ENCODE results near the gene DDX41. TPM values are rescaled to one million over a fixed set of nuclear protein-coding genes. Genes with fewer than 3 reads are reported as not detected.
A peak's percentile ranks its signal among the peaks of the same experiment; 100 is the strongest.

The DDX41 gene
- total RNA-seq, 2 donors from 2014 or later: 53.7 to 138 TPM

DNA sequence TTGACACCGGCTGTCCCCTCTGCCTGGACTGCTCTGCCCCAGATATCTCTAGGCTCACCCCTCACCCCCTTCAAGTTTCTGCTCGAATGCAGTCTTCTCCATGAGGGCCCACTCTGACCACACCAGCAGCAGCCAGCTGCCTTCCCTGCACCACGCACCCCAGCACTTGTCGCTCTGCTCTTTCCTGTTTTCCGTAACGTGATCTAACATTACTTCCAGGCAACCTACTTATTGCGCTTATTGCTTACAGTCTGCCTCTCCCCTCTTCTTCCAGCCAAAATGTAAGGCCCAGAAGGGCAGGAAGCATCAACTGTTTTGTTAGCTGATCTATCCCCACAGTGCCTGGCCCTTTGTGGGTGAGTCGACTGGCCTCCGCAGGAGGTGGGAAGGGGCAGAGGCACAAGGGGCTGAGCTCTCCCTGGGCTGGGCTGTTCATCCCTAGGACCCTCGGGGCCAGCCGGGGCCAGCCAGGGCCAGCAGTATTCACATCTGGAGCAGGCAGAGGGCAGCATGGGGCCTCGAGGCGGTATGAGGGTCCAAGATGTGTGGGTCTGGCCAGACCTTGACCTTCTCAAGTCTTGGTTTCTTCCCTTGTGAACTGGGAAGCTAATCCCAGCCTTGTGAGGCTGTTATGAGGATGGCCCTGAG lies 31.7 kb downstream of the DDX41 start:
- H3K27ac ChIP-seq: peak overlapping the region; percentile 51 to 70
- H3K4me1 ChIP-seq (ENCODE audit: control insufficient read depth in 1 of 2, low read depth in 2 of 2): peaks cover 7 to 92% of the 10 kb centered on the region in 2 donors
- H3K27me3 ChIP-seq (replicated peaks; ENCODE audit: insufficient read depth): no peaks in the 10 kb centered on the region
- DNase-seq (ENCODE audit: low spot score) (no peak), ATAC-seq (ENCODE audit: insufficient number of reproducible peaks, low FRiP score, low read depth) (no peak)
- H3K9me3 ChIP-seq: no peaks in the 10 kb centered on the region
- H3K36me3 ChIP-seq: peaks cover 65% of the 10 kb centered on the region
- no peak overlapping the region for H3K4me3 ChIP-seq
- TF ChIP-seq, protein P1, sequence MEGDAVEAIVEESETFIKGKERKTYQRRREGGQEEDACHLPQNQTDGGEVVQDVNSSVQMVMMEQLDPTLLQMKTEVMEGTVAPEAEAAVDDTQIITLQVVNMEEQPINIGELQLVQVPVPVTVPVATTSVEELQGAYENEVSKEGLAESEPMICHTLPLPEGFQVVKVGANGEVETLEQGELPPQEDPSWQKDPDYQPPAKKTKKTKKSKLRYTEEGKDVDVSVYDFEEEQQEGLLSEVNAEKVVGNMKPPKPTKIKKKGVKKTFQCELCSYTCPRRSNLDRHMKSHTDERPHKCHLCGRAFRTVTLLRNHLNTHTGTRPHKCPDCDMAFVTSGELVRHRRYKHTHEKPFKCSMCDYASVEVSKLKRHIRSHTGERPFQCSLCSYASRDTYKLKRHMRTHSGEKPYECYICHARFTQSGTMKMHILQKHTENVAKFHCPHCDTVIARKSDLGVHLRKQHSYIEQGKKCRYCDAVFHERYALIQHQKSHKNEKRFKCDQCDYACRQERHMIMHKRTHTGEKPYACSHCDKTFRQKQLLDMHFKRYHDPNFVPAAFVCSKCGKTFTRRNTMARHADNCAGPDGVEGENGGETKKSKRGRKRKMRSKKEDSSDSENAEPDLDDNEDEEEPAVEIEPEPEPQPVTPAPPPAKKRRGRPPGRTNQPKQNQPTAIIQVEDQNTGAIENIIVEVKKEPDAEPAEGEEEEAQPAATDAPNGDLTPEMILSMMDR (IDR thresholded peaks at IDR 0.05): no peak

DNA sequence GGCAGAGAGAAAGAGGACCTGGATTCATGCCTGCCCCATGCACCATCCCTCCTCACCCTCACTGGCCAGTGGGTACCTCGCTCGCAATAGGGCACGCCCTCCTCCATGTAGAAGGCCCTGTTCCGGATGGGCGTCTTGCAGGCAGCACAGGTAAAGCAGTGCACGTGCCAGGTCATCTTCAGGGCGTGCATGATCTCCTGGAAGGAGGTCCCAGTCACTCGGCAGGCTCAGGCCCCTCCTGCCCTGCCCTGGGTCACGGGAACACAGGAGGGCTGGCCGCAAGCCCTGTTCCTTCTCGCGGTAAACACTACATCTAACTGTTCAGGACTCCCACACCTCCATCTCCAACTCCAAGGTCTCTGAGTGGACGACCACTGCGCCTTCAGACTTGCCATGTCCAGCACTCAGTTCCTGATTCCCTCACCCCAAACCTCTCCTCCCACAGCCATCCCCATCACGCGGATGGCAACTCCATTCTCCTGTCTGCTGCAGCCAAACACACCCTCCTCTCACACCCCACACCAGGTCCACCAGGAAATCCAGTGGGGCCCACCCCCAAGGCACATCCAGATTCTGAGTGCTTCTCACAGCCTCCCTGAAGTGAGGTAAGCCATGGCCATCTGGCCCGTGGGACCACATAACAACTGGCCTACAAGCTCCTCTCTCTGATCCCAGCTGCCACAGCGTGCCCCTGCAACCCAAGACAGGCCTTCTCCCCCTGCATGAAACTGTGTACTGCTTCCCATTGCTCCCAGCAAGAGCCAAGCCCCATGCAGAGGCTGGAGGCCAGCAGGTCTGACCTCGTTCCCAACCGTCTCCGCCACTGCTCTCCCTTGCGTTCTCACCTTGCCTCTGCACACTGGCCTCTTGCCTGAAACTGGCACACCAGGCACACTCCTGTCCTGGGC lies 32.5 kb downstream of the DDX41 start:
- H3K9me3 ChIP-seq: no peaks in the 10 kb centered on the region
- peaks cover 10 to 92% of the 10 kb centered on the region in 2 donors for H3K4me1 ChIP-seq (ENCODE audit: control insufficient read depth in 1 of 2, low read depth in 2 of 2)
- no peak for DNase-seq (ENCODE audit: low spot score)
- no peak for ATAC-seq (ENCODE audit: insufficient number of reproducible peaks, low FRiP score, low read depth)
- no peak overlapping the region for H3K4me3 ChIP-seq
- TF ChIP-seq, protein P1 (IDR thresholded peaks at IDR 0.05): no peak
- H3K27me3 ChIP-seq (replicated peaks; ENCODE audit: insufficient read depth): no peaks in the 10 kb centered on the region
- peak overlapping the region; percentile 51 to 70 for H3K27ac ChIP-seq
- H3K36me3 ChIP-seq: peaks cover 58% of the 10 kb centered on the region

DNA sequence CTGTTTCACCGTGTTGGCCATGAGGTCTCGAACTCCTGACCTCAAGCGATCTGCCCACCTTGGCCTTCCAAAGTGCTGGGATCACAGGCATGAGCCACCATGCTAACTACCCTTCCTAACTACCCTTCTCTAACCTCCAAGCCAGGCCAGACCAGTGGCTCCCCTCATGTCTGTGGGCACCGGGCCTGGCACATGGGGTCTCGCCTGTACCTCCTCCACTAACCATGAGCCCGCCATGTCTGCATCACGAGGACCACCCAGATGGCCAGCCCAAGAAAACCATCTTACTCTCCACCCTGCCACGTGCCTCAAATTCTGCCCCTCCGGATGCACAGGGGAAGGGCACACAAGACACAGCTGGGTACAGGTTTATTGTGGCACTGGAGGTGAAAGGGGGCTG lies 33.7 kb downstream of the DDX41 start:
- Histone ChIP-seq H3K27me3 (replicated peaks; ENCODE audit: insufficient read depth) (no peaks in the 10 kb centered on the region), H3K4me1 (ENCODE audit: control insufficient read depth in 1 of 2, low read depth in 2 of 2) (peaks cover 15 to 94% of the 10 kb centered on the region in 2 donors), H3K27ac (peak overlapping the region; percentile 51 to 70), H3K9me3 (no peaks in the 10 kb centered on the region), H3K36me3 (peaks cover 46% of the 10 kb centered on the region), H3K4me3 (no peak overlapping the region)
- no peak for DNase-seq (ENCODE audit: low spot score)
- no peak for ATAC-seq (ENCODE audit: insufficient number of reproducible peaks, low FRiP score, low read depth)
- TF ChIP-seq, protein P1 (IDR thresholded peaks at IDR 0.05): no peak

DNA sequence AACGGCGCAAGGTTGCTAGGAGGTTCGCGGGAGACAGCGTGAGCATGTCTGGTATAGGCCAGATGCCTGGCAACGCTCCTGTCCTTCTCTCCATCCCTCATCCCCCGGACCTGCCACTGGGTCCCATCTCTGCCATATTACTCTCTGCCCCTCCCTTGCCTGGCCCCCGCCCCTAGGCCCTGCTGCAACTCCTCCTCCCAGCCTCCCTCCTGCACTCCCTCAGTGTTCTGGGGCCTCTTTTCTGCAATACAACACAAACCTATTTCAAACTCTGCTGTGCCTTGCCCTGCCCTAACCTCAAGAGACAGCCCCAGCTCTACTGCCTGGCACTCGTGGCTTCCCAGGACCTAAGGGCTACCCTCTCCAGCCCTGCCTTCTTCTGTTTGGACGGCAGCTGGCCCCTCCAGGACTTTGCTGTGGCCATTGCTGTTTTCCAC lies 34.4 kb downstream of the DDX41 start:
- ATAC-seq (ENCODE audit: insufficient number of reproducible peaks, low FRiP score, low read depth): no peak
- no peaks in the 10 kb centered on the region for H3K27me3 ChIP-seq (replicated peaks; ENCODE audit: insufficient read depth)
- no peak for DNase-seq (ENCODE audit: low spot score)
- peaks cover 15 to 88% of the 10 kb centered on the region in 2 donors for H3K4me1 ChIP-seq (ENCODE audit: control insufficient read depth in 1 of 2, low read depth in 2 of 2)
- peaks cover 39% of the 10 kb centered on the region for H3K36me3 ChIP-seq
- peak overlapping the region; percentile 51 to 81 for H3K27ac ChIP-seq
- H3K4me3 ChIP-seq: no peak overlapping the region
- no peaks in the 10 kb centered on the region for H3K9me3 ChIP-seq
- TF ChIP-seq, protein P1 (IDR thresholded peaks at IDR 0.05): no peak

DNA sequence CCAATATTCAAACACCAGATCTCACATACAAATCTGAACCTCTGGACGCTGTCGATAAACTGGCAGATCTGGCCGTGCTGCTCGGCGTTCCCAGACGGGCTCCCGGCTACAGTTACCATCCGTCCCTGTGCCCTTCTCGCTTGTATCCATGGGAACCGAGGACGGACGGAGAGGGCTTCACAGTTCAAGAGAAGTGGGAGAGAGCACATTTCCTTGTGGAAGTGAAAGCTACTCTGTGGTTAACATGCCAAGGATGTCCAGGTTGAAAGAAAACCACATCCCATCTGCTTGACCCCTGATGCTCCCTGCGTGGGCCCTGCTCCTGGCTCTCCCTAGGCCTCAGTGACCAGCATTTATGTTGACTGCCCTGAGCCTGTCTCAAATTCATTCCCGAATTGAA lies 37.0 kb downstream of the DDX41 start:
- Histone ChIP-seq H3K36me3 (peaks cover 17% of the 10 kb centered on the region), H3K4me3 (no peak overlapping the region), H3K9me3 (no peaks in the 10 kb centered on the region), H3K4me1 (ENCODE audit: control insufficient read depth in 1 of 2, low read depth in 2 of 2) (peaks cover 27 to 84% of the 10 kb centered on the region in 2 donors), H3K27ac (peak overlapping the region; percentile 72 to 81), H3K27me3 (replicated peaks; ENCODE audit: insufficient read depth) (no peaks in the 10 kb centered on the region)
- DNase-seq (ENCODE audit: low spot score) (no peak), ATAC-seq (ENCODE audit: insufficient number of reproducible peaks, low FRiP score, low read depth) (no peak)
- TF ChIP-seq, protein P1 (IDR thresholded peaks at IDR 0.05): no peak
